NCI-H69 (cell line): ENCODE data around the gene ANXA1.

ENCODE experiments used
- DNase-seq: peaks from one replicate; lab custom pipeline; 2025; lab: John Stamatoyannopoulos, UW

ANXA1 gene, protein sequence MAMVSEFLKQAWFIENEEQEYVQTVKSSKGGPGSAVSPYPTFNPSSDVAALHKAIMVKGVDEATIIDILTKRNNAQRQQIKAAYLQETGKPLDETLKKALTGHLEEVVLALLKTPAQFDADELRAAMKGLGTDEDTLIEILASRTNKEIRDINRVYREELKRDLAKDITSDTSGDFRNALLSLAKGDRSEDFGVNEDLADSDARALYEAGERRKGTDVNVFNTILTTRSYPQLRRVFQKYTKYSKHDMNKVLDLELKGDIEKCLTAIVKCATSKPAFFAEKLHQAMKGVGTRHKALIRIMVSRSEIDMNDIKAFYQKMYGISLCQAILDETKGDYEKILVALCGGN

DNA sequence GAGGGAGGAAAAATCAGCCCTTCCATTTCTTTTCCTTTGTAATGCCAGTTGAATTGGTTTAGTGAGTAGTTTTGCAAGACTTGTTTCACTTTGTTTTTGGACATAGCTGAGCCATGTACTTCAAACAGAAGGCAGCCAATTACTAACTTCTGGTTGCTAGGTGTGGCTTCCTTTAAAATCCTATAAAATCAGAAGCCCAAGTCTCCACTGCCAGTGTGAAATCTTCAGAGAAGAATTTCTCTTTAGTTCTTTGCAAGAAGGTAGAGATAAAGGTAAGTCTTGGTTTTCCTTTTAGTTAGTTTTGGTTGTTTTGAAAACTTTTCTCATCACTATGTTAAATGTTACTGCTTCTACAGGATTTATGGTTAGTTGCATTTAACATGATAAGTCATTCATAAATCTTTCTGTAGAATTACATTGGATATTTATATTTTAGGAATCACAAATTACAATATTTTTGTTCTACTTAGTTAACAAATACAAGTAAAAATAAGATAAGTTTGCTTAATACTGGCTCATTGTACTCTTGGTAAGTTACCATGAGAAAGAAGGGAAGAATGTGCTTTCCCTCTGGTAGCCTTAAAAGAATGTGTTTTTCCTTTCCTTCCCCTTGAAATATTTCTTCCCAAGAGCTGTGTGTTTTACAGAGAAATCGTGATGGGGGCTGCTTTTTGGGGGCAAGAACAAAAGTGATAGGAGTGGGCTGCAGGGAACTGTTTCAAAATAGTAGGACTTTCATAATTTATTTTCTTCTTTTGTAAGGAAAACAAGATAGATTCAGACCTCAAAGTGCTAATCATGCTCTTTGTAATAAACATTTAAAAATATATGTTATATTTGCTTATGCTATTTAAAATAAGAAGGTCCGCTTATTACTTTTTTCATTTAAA lies at the start of gene ANXA1:
ANXA1 (plus strand) TSS at position 213 of the 890 bp plus-strand sequence. CDS start 6,671 bp downstream, outside the sequence.
- peak; percentile 45 for DNase-seq

DNA sequence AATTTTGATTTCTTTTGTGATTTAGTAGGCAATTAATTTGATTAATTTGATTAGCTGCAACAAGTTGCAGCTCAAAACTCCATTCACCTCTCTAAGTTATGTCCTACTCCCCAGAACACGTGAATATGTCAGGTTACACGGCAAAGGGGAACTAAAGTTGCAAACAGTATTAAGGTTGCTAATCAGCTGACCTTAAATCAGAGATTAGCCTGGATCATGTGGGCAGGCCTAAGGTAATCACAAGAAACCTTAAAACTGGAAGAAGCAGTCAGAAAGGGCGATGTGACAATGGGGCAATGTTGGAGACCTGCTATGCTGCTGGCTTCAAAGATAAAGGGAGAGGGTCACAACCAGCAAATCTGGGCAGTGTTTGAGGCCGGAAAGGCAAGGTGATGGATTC lies 47.3 kb upstream of the ANXA1 start:
- DNase-seq: no peak

DNA sequence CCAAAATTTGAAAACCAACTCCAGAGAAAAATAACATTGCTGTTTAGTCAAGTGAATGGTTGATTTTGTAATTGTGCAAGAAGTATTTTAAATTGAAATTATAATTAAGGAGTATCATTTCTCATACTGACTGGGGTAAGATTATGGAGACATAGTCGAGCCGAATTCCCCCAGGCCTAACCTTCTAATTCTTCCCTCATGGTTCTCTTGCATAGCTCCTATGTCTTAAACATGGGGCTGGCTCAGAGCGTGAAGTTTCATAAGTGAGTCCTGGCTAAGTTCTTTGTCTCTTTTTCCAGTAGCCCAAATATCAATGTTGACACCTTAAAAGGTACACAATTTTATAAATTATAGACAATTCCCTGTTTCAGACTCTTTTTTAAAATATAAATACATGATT lies 46.7 kb upstream of the ANXA1 start:
- DNase-seq: no peak

DNA sequence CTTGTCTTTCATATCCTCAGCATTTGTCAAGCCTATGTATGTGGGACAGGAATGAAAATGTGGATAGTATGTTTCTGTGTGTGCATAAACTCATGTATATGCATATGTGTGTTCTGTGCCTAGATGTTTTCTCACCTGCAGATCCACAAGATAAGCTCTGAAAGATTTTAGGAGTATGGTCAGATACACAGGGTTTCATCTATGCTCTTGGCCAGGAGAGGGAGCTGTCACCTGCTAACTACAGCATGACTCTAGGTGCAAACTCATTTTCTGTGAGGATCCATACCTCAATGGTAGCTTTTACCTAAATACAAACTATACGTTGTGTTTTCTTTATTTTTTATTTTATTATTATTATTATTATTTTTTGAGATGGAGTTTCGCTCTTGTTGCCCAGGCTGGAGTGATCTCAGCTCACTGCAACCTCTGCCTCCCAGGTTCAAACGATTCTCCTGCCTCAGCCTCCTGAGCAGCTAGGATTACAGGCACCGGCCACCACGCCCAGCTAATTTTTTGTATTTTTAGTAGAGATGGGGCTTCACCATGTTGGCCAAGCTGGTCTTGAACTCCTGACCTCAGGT lies 44.1 kb upstream of the ANXA1 start:
- DNase-seq: peak; percentile 79

DNA sequence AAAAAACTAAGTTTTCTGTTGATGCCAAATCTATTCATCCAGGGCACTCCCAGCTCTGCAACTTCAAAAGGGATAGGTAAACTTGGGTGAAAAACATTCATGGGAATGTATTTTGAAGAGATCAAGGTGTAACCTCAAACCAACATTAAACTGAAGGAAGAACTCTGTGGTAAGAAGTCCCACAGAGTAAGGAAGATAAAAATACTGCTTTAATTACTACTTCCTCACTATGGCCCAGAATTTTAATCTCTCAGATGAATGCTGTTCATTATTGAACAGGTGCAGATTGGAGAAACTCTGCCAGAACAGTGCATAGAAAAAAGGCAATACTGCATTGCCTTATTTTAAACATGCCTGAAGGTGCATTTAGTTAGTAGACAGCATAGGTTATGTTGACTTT lies 37.6 kb upstream of the ANXA1 start:
- DNase-seq: no peak

DNA sequence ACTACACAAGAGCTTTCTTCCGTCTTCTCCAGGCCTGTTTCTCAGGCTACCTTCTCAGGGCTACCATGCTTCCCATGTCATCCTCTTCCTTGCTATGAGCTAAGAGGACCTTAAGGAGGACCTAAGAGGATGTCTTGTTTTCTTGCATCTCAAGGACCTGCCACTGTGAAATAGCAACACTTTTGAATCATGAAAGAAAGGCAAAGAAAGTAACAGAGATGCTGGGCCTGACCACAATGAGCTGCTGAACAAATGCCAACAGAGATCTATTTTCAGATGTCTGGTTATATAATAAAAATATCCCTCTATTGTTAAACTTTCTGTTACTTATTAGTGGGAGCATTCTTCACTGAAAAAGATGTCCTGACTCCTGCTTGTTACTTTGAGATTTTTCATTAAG lies 36.7 kb upstream of the ANXA1 start:
- no peak for DNase-seq

DNA sequence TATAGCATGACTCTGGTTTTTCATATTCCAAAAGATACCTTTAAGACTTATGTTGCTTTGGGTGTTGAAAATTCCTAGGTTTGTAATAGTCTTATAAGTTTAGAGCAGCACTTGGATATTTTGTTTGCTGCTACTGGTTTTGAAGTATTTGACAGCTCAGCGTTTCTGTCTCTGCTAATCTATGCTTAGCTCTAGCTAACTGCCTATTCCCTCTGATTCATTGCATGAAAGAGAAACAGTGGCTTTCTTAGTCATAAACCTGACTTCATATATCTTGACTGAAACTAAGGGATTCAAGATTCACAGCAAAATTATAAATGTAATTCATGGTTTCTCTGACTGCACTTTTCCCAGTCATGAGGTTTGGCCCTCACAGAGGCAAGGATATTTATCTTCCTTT lies 35.6 kb upstream of the ANXA1 start:
- no peak for DNase-seq

DNA sequence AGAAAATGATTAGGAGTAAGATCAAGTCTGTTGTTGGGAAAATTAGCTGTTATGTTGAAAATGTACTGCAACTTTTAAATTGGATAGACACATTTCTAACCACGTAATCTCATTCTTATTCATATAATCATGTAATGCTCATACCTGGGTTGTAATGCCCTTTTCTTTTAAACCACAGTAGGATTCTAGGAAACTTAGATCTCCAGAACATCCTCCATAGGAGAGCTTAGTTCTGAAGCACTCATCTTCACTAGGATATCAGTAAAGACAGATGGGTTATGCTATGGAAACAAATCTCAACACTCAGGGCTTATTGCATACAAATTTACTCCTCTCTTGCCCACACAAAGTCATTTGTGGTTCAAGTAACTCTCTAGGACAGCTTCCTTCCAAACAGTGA lies 34.8 kb upstream of the ANXA1 start:
- DNase-seq: no peak

DNA sequence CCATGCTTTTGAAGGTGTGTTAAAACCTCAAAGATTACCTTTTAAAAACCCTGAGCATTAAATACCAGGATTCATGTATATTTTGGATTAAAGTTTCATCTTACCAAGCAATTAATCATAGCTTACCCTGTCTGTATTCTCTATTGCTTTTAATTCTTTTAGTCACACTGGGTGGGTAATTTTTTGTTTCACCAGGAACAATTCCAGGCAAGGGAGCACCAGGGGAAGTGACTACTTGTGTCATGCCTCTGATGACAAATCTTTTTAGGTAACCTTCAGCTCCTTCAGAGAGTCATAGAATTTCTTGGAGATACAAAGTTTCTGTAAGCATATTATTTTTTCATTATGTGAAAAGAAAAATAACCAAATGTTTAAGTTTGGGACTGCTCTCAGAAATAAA lies 33.4 kb upstream of the ANXA1 start:
- DNase-seq: no peak

DNA sequence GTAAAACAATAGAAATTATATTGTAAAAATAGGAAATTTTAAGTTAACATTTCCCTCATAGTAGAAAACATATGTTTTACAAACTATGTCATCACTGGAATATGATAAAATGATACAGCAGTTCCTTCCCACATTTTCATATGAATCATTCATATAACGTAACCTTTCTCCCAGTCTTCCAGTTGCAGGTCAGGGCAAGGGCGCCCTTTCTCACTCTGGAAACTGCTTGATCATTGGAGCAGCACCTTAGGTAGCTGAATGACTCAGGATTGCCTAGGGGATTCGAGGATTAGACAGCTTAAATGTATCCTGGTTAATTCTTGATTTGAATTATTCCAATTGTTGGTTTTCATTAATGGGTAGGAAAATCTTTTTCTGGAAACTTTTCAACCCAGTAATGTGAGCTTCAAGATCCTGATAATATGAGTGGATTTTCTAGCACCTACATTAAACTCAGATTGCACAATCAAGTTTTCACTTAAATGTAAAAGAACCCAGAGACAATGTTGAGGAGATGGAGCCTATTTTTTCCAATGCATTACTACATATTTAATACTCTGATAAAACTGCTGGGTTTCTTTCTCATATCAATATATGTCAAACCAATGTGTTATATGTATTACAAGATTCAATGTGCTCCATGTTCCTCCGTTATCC lies 32.6 kb upstream of the ANXA1 start:
- DNase-seq: no peak

DNA sequence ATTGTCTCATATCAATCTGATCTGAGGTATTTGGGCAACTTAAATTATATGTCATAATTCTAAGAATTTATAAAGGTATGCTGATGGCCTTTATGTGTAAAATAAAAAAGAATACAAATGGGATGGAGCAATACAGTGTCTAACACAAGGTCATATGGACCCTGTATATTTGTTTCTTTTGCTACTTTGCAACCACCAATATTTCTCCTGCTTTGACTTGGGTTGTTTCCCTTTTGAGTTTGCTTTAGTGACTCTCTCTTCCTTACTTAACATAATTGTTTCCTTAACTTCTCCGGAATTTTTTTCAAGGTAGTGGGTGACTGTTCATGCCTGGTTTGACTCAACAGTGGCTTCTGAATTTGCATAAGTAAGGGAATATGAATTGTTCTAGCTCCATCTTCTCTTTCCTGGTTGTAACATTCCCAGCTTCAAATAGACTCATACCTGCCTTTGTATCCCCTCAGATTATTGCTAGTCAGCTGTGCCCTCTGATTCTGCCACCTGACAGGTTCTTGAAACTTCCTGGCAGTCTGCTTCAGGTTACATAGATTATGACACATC lies 30.2 kb upstream of the ANXA1 start:
- DNase-seq: no peak

DNA sequence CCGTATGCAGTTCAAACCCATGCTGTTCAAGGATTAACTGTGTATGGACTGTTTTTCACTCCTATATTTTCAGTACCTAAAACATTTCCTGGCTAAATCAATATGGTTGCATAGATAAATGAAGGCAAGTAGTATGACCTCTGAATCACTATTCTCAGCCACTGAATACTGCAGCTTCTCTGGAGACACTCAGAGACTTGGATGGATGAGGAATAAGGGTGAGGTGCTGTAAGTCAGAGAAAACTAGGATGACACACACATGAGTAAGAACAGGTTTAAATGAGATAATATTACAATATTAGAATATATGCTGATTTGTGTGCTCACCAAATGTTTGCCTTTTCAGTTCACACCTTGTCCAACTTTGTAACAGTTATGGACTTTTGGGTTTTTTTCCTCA lies 26.0 kb upstream of the ANXA1 start:
- DNase-seq: no peak

DNA sequence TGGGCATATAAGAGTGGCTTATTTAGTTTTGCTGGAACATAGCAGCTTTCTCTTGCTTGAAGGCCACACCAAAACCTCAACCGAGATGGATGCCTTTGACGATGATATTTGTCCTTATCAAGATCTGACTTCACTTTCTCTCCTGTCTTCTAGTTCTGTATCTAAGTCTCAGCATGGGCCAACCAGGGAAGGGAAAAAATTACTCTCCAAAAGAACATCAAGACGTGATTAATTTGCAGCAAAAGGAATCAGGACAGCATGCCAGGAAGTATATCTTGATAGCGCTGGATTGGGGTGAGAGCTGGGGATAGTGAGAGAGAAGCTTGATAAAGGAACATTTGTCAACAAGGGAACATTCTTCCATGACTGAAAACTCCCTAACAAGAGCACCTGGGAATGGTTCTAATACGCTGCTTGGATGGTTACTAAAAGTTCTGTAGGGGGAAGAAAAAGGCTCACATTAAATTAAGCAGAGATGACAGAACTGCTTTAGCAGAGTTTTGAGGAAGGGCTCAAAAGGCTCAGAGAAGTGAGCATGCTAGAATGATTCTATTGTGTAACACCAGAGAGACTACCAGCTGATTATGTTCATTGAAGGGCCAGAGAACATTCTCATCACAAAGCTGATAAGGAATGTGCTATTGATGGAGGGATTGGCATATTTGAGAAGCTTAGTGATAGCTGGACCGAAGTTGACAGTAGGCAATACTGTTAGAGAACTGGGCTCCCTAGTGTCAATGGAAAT lies 21.6 kb upstream of the ANXA1 start:
- no peak for DNase-seq

DNA sequence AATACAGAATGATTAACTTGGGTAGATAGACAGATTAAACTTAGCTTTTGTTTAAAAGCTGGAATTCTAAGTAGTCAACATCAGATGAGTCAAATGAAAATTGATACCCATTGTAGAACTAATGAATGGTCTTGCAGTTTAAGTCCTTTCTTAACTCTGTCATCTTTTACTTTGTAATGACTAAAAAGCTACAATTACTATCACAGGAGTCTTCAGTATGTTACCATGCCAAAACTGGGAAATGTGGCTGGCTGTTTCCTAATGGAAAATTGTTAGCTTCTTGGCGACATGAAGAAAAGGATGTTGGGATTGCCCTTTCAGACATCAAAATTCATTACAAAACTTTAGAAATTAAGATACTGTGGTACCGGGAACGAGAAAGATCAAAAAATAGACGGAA lies 20.2 kb upstream of the ANXA1 start:
- peak; percentile 30 for DNase-seq

DNA sequence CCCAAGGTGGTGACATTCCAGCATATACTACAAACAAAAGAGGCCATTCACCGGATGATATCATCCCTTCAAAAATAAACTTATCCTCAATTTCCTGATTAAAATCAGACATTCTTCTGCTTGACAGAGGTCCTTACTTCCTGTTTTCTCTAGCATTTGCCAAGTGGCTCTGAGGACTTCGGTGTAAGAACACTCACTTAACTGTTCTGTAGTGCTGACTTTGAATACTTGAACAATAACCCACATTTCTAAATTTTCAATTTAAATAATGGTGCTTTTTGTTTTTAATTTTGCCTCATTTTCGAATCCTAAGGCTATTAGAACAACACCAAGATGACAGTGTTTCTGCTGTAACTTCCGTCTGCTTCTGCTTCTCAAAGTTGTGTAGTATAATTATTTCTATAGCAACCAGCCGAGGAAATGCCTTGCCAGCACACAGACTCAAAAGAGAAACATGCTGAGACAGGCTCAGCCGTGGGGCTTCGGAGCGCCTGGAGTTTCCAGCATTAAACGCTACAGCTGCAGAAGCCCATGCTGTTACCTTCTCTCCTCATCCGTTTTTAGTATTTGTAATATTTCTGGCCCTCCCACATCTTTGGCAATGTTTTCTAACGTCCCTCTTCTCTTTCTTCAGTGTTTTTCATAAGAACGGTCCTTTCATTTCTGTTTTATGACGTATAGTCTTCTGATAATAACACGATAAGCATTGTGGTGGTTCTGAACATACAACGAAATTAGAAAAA lies 19.5 kb upstream of the ANXA1 start:
- DNase-seq: peak; percentile 97

DNA sequence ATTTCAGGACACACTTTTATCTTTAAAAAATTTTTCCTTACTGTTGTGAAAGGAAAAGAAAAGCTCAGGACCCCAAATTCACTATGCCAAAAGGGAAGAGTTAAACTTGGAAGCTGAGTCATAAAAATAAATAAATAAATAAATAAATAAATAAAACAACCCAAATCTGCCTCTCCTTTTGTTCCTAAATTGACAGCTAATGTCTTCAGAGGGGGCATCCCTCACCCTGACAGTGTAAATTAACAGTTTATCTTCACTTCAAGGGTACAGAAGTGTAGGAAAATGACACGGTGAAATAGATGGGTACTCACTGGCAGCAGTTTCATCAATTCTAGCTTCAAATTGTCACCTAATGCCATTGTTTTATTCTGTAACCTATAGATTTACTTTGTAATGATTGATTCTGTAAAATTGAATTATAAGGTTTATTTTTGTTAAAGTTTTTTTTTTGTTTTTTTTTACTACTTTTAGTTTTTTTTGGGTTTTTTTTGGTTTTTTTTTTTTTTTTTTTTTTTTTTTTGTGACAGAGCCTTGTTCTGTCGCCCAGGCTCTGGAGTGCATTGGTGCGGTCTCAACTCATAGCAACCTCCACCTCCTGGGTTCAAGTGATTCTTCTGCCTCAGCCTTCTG lies 18.5 kb upstream of the ANXA1 start:
- peak; percentile 58 for DNase-seq

DNA sequence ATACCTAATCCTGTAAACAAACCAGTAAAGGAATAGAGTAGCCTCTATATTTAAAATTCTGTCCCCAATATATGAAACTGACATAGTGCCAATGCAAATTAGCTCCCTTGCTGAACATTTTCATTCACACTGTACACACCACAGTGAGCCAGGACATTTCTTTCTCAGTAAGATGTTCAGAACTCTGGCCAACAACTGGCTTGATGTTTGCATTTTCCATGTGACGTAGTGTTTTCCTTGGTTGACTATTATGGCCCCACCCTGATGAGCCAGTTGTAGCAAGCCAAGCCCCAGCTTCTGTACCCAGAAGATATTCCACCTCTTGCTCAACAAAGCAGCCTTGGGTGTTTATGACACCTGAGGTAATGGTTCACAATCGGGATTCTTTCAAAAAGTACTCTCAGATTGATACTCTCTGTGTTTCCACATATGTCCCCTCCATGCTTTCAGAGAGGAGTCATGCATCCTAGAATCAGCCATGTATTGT lies 17.7 kb upstream of the ANXA1 start:
- peak; percentile 76 for DNase-seq

DNA sequence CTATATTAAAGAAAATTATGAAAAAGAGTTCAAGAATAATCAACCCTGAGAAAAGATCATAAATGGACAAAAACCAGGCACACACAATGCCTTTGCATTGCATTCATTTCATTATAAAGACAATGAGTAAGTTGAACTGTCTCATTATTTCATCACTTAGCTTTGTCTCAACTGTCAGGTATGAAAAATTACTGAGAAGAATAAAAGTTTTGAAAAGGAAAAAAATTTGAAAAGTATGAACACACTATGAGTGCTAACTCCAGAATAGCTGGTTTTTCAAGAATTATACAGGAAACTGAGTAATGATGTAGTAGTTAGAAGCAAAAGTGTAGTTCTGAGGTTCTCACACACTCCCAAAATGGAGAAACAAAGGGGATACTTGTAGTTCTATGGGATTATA lies 16.3 kb upstream of the ANXA1 start:
- DNase-seq: no peak

DNA sequence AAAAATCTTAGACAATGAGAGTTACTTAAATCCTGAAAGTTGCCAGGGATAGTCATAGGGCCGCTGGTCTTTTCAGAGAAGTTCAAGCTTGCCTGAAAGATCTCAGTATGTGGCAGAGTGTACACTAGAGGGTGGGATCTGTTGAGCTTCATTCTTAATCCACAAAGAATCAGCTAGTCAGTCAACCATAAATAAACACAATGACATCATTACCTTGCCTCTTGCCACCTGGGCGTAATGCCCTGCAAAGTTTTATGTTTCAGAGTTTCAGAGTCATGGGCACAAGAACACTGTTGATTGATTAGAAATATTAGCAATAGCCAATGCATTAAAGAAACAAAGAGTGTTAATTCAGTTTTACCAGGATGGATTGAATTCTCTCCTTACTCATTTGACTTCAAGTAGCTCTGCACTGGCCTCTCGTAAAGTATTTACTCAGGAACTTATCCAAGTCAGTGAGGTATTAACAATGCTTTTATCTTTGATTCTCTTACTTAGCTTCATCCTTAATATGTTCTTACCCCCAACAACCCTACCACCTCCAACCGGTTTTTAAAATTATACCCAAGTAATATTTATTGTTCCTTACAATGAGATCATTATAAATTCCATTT lies 14.3 kb upstream of the ANXA1 start:
- DNase-seq: peak; percentile 88

DNA sequence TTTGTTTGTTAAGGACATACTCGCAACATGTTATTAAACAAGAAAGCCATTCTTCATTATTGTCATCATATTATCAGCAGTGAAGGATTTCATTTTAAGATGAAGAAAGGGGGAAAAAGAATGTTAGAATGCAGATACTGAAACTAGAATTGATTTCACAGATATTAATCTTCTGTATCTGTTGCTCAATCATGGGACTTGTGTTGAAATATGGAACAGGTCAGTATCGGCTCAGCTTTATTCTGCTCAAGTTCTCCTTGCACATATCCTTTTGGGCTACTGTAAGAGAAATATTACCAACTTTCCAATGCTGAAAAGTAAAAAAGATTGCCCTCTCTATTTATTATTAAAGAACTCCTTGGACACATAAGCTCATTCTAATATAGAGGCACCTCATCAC lies 13.8 kb upstream of the ANXA1 start:
- no peak for DNase-seq
